Fibroblast of skin of left quadriceps (primary cell): Measurements from ENCODE around the gene PTPRC.
"Not testable (repeated sequence)": the region's sequence is repeated elsewhere in the genome, so short reads cannot be mapped to it uniquely, and the experiment has no call there.

Experiments
- DNase-seq, 2 experiments: peaks; one replicate each; pipeline ENCODE4 v3.0.0-alpha.2; 2013; ENCODE audit warnings: low read depth in 2 of 2

PTPRC gene, protein sequence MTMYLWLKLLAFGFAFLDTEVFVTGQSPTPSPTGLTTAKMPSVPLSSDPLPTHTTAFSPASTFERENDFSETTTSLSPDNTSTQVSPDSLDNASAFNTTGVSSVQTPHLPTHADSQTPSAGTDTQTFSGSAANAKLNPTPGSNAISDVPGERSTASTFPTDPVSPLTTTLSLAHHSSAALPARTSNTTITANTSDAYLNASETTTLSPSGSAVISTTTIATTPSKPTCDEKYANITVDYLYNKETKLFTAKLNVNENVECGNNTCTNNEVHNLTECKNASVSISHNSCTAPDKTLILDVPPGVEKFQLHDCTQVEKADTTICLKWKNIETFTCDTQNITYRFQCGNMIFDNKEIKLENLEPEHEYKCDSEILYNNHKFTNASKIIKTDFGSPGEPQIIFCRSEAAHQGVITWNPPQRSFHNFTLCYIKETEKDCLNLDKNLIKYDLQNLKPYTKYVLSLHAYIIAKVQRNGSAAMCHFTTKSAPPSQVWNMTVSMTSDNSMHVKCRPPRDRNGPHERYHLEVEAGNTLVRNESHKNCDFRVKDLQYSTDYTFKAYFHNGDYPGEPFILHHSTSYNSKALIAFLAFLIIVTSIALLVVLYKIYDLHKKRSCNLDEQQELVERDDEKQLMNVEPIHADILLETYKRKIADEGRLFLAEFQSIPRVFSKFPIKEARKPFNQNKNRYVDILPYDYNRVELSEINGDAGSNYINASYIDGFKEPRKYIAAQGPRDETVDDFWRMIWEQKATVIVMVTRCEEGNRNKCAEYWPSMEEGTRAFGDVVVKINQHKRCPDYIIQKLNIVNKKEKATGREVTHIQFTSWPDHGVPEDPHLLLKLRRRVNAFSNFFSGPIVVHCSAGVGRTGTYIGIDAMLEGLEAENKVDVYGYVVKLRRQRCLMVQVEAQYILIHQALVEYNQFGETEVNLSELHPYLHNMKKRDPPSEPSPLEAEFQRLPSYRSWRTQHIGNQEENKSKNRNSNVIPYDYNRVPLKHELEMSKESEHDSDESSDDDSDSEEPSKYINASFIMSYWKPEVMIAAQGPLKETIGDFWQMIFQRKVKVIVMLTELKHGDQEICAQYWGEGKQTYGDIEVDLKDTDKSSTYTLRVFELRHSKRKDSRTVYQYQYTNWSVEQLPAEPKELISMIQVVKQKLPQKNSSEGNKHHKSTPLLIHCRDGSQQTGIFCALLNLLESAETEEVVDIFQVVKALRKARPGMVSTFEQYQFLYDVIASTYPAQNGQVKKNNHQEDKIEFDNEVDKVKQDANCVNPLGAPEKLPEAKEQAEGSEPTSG (N-terminal part only)

GRCh38 chr1:198638894-198639635 is at the start of gene PTPRC:
Gene PTPRC (plus strand): TSS chr1:198639040. CDS start chr1:198639269, 229 bp downstream.
- no peak for DNase-seq

DNA sequence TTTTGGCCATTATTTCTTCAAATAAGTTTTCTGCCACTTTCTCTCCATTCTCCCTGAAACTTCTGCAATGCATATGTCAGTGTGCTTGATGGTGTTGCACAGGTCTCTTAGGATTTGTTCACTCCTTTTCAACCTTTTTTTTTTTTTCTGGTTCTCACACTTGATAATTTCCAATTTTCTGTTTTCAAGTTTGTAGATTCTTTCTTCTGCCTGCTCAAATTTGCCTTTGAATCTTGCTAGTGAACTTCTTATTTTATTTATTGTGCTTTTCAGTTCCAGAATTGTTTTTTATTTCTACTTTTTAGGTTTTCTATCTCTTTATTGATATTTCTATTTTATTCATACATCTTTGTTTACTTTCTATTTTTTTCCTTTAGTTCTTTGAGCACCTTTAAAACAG is 48.4 kb upstream of the PTPRC start:
- no peak for DNase-seq

DNA sequence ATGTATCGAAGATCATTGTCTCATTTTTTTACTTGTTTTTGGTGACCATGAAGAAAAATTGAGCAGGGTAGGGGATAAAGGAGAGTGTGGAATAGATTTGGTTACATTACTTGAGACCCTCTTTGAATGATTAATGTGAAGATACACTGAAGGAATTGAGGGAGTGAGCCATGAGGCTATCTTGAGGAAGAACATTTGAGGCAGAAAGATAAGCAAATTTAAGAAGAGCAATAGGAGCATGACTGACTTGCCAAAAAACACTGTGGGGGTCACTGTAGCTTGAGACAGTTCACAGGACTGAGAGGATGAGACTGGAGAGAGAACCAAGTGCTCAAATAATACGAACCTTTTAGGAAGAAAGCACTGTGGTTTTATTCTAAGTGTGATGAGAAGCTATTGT is 43.1 kb upstream of the PTPRC start:
- no peak for DNase-seq

- DNase-seq = no peak
Observed at GRCh38 chr1:198597690-198598430, 41.0 kb upstream of the PTPRC start.

DNA sequence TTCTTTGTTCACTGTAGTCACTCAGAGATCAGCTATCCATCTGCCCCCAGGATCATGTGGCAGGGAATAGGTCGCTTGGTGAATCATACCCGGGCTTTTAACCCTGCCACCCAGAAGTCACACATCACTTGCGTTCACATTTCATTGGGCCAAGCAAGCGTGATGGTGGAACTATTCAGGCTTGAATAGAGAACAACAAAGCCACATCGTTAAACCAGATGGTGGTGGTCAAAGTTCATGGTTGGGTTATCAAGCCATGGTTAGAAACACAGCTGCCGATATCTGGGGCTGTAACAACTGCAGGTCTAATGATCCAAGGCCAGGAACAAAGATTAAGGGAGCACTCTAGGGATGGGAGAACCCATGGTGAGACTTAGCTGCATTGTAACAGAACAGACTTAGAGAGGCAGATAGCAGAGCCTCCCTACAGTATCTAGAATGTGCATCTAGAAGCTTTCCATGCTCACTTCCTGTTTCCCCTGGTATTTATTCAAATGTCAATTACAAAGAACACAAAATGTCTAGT is 40.0 kb upstream of the PTPRC start:
- DNase-seq = no peak

DNA sequence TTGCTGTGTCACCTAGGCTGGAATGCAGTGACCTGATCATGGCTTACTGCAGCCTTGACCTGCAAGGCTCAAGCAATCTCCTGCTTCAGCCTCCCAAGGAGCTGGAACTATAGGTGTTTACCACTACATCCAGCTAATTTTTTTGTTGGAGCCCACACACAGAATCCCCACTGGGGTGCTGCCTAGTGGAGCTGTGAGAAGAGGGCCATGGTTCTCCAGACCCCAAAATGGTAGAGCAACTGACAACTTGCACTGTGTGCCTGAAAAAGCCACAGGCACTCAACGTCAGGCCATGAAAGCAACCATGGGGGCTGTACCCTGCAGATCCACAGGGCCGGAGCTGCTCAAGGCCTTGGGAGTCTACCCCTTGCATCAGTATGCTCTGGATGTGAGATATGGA is 39.1 kb upstream of the PTPRC start:
- DNase-seq = no peak

- DNase-seq = no peak
Observed at GRCh38 chr1:198600906-198601305, 37.9 kb upstream of the PTPRC start.

GRCh38 chr1:198601310-198601709 is 37.5 kb upstream of the PTPRC start:
- DNase-seq = not testable (repeated sequence)

- DNase-seq = peak; percentile 99
Observed at GRCh38 chr1:198601936-198602889, 36.6 kb upstream of the PTPRC start.

DNA sequence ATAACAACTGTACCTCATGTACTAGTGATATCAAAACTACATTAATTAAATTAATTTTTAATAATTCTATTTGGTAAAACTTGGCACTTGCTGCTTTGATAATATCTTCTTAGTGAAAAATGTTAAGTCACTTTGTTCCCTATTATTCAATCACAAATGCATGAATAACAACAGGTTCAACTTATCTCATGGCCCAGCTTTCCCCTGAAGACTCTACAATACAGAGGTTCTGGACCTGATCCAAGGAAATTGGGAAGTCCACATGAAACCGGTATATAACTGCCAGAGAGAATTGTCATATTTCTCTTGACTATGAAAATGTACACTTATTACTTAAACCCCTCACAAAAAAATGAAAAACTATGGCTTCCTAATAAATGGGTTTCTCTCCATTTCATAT is 33.9 kb upstream of the PTPRC start:
- no peak for DNase-seq

- DNase-seq = no peak
Observed at GRCh38 chr1:198605406-198605805, 33.4 kb upstream of the PTPRC start.

- peak; percentile 85 for DNase-seq
Observed at GRCh38 chr1:198606020-198606438, 32.8 kb upstream of the PTPRC start.

GRCh38 chr1:198607714-198608113 is 31.1 kb upstream of the PTPRC start:
- no peak for DNase-seq

- DNase-seq = peak; percentile 41 to 47
Observed at GRCh38 chr1:198610362-198610761, 28.5 kb upstream of the PTPRC start.

GRCh38 chr1:198611219-198611618 is 27.6 kb upstream of the PTPRC start:
- no peak for DNase-seq

DNA sequence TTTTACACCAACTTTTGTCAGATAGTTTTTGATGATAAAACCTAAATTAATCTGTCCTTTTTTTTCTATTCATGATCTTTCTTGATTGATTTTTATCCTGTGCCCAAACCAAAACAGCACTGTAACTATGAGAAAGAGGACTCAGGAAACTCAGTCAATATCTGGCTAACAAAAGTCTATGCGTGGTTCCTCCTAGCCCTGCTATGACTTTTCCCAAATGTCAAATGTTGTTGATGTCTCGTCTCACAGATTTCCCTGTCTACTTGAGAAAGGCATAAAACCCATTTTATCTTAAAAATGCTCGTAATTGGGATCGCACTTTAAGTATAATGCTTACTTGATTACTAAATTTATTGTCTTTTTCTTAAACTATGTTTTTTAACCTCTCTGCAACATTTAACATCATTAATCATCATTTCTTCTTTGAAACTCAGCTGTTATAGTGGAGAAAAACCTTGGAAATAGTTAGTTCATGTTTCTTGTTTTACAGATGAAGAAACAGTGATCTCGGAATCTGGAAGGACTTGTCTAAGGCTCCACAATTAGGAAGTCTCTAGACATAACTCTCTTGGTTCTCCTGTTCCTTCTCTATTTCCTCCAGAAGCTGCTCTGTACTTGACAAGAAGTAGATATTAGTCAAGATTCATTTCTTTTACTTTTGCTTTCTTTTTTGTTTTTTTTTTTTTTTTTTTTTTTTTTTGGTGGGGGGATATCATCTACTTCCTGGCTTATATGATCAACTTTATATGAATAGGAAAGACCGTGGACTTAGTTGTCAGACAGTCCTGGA is 26.2 kb upstream of the PTPRC start:
- no peak for DNase-seq

- peak in 1 of 2 experiments; percentile 35 for DNase-seq
Observed at GRCh38 chr1:198617406-198617805, 21.4 kb upstream of the PTPRC start.
